Stimulated activated CD4-positive, alpha-beta T cell treated with anti-CD3 and anti-CD28 coated beads, Interleukin-12 subunit alpha, Interleukin-12 subunit beta, amount 100 ng/mL, for 48 hours (primary cell): Measurements from ENCODE around the gene MRTFB.

Source experiments
- DNase-seq, 3 donors: peaks; one replicate each; pipeline ENCODE4 v3.0.0-alpha.2; 2020; ENCODE audit warnings: low read depth in 2 of 3, low spot score in 1 of 3

Gene MRTFB

DNA sequence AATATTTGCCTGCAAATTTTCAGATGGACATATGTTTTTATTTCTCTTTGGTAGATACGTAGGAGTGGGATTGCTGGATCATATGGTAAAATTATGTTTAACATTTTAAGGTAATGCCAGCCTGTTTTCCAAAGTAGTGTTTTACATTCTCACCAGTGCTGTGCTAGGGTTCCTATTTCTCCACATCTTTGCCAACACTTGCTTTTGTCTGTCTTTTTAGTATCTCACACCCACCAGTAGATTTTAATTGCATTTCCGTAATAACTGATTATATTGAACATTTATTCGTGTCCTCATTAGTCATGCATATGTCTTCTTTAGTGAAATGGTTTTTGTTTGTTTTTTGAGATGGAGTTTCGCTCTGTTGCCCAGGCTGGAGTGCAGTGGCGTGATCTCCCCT lies 58.4 kb downstream of the MRTFB start:
- DNase-seq: no peak

DNA sequence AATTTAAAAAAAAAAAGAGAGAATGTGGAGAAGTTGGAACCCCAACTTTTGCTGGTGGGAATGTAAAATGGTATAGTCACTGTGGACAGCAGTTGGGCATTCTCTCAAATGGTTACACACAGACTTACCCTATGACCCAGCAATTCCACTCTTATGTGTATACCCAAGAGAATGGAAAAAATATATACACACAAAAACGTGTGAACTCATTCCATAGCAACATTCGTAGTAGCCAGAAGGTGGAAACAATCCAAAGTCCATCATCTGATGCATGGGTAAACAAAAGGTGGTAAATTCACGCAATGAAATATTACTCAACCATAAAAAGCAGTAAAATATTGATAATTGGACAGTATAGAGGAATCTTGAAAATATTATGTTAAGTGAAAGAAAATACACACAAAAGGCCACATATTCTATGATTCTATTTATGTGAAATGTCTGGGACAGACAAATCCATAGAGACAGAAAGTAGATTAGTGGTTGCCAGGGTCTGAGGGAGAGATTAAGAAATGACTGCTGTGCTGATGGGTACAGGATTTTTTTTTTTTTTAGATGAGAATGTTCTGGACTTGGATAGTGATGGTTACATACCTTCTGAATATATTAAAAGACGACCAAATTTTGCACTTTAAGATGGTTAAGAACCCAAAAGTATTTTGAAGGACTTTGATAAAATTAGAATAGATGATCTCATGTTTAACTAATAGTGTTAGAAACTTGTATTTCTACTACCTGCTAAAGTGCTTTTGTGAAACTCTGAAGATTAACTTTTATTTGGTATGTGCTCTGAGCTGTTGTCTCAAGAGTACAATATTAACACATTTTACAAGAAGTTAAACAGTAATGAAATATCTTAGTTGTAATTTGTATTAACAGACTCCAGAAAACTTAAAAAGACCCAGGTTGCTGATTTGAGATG lies 60.9 kb downstream of the MRTFB start:
- no peak for DNase-seq

DNA sequence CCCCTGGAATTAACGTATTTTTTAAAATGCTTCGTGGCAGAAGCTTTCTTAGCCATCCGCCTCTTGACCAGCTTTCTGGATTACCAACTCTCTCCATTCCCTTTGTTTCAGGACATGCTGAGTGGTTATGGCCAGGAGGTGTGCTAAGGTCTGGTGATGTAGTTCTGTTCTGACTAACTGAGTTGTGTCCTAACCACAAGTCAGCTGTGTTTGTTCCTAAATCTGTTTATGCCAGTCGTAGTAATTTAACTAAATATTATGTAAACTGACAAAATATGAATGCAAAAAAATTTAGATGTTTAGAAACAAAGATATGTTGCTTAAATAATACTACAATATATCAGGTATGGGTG lies 61.6 kb downstream of the MRTFB start:
- DNase-seq: no peak

DNA sequence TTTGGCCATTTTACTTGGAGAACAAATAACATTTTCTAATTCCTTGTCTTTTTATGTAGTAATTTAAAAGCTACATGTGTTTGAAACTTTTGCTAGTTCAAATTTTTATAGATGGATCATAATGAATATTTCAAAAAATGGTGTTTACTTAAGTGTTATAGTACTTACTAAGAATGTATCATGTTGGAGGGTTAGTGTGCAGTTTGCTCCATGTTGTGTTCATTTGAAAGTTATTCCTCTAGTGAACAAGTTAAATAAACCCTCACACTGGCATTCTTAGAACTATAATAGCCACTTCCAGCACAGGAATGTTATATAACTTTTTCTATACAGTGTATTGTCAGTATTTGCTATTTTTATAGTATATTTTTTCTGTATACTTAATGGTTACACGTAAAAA lies 62.8 kb downstream of the MRTFB start:
- DNase-seq: no peak

DNA sequence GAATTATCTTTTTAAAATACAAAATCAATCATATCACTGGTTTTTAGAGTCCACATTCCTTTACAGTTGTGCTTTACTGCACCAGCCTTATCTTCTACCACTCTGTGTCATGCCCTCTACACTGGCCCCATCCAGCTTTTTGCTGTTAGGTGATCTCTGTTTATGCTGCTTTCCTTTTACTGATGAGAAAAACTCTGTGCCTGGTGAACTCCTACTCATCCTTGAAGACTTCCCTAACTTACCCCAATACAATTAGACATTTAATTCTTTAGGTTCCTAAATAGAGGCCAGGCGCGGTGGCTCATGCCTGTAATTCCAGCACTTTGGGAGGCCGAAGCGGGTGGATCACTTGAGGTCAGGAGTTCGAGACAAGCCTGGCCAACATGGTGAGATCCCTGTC lies 64.6 kb downstream of the MRTFB start:
- DNase-seq: no peak

DNA sequence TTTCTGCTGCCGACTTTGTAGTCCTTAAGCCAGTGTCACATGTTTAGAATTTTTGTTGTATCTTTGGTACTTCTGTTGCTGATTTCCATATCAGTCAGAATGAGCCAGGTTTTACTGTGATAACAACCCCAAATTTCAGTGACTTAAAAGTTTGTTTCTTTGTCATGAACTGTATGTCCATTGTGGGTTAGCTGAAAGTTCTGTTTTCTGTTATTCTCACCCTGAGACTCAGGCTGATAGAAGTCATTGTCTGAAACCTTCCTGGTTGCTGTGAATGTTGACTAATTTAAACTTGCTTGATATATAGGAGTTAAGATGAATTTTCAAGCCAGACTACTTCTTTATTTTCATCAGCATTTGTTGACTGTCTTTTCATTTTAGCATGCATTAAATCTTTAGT lies 68.8 kb downstream of the MRTFB start:
- no peak for DNase-seq

DNA sequence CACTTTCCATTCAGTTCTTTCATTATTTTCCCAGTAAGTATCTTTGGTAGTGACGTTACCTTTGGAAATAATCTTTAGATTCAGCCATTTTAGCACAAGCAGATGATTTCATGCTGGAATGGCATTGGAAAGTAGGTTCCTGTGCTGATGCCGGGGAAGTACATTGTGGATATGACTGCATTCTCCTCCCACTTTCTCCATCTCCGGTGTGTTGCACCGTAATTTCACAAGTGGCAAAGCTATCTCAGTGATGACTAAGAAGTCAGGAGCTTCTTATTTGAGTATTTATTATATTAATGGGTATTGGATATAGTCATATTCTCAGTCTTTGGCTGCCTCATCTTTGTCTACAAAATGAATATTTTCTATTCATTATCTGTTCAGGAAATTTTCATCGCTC lies 69.8 kb downstream of the MRTFB start:
- DNase-seq: no peak

DNA sequence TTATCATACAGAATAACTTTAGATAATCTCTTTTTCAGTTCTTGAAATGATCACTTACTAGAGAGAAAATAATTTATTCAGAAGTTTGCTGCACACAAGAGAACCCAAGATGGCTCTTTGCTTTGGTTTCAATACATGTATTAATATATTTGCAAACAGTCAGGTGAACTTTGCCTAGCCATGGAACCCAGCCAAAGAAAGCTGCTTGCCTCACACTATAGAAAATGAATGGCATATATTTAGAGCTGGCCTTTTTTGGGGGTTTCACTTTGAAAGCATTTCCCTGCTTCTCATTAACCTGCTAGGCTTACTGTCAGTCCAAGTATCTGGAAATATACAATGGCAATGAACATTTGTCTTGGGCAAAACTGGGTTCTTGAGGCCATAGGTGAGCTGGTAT lies 75.3 kb downstream of the MRTFB start:
- DNase-seq: no peak

DNA sequence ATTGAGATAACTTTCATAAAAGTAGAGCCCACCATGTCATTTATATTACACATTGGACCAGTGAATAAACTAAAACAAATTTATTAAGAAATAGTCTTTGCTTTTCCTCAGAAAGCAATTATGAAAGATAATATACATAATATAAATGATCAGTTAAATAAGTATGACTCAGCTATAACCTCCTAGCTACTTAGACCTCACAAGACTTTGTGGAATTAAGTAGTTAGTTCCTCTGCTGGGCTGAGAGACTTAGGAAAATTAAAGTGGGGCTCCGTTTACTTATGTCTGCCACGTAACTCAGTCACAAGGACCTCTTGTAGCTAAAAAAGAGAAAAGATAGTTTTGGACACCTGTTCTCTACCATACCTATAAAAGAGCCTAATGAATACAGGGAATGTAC lies 76.9 kb downstream of the MRTFB start:
- no peak for DNase-seq

DNA sequence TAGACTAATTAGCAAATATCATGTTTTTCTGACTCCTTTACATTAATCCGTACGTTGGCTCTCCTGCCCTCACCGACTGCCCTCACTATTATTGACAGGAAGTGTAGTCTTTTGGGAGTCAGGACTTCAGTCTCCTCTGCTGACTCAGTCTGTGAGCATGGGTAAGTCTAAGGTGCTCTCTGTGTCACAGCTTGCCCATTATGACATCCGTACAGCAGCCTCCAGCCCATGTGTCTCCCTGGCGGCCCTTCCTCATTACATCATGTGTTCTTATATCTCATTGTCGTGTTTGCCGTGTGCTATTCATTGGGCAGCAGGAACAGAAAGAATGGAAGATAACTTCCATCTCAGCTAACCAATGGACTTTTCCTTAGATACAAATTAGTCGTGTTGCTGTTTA lies 77.5 kb downstream of the MRTFB start:
- no peak for DNase-seq

DNA sequence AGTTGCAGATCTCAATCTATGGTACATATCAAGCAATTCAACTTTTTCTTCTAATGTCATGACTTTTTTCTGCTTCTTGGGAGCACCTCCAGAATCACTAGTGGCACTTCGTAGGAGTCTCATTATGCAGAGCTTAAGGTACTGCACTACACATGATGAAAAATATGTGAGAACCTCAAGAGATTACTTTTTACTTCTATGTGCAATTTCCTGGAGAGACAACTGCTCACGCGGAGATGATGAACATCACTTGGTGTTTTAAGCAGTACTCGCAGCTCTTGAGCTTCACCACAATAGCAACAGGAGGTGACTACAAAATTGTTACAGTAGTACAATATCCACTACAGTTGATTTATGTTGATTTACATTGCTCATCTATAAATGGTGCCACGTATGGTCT lies 79.7 kb downstream of the MRTFB start:
- DNase-seq: no peak

DNA sequence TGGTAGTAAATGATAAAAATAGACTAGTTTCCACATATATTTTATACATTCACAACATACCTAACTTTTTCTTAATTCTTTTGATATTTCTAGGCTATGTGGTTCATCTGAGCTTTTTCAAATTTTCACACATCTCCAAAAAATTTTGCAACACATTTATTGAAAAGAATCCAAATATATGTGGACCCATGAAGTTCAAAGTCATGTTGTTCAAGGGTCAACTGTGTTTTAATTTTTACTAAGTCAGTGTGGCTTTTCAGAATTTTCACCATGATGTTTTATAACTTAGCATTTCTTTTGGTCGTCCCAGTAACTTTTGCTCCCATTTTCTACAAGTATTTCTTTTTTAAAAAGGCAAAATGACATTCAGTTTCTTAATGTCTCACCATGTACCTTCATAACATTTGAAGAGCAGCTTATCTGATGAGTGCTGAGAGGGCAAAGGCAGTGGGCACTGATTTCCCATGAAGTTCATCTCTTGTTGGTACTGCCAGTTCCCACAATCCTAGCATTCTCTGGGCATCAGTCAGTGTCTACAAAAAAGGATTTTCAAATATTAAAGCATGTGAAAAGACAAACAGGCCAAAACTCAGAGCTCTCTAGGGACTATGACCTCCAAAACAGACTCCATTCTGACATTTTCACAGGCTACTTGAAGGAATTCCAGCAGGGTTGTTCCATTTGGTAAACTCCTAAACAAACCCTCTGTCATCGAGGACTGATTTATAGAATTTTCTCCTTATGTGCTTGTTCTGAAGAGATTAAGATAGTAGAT lies 80.3 kb downstream of the MRTFB start:
- DNase-seq: no peak

DNA sequence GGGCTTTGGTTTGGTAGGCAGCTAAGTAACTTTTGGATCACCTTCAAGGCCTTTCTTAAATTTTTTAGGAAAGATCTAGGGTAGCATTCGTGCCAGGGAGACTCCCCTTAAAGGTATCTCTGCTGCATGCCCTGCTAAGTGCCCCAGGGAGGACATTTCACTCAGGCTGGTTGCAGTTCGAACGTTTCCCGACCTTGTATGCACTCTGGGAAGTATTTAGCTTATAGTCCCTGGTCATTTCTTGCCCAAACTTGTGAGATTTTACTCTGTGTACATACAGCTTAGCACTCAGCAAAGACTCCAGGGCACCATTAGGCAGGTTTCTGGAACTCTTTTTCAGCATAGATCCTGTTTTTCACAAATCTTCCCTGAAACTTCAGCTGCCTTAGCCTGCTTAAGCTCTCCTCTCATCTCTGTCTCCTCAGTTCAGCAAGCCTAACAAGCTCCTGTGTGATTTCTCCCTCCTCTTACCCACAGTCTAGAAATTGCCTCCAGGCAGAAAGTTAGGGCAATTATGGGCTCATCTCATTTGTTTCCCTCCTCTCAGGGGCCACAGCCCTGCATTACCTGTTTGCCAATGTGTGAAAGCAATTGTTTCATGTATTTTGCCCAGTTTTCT lies 84.6 kb downstream of the MRTFB start:
- no peak for DNase-seq

DNA sequence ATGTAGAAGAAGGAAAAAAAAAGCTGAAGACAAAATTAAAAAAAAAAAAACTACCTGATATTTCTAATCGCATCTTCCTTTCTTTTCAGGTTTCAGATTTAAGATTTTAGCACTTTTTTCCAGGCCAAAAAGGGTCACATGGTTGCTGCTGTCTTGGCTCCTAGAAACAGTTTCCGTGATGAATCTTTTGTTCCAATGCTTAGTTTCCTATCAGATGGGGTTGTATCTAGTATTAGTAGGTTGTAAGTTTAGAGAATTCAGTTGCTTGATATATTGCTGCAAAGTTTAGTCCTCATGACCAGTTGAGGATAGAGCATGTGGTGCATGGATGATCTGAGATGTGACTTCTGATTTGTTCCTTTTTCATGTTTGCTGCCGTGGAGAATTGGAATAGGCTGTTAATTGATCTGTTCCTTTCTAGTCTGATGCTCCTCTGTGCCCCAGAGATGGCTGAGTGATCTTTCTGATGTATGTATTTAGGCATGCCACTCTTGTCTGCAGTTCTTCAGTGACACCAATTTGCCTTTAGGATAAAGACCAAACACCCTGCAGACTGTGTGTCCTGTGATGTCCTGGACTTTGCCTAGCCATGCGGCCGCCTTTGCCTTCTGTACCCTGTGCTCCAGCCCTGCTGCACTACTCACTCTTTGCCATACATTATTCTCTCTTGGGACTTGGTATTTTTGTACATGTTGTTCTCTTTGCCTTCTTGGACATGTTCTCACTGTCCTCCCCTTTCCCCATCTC lies 94.0 kb downstream of the MRTFB start:
- no peak for DNase-seq

DNA sequence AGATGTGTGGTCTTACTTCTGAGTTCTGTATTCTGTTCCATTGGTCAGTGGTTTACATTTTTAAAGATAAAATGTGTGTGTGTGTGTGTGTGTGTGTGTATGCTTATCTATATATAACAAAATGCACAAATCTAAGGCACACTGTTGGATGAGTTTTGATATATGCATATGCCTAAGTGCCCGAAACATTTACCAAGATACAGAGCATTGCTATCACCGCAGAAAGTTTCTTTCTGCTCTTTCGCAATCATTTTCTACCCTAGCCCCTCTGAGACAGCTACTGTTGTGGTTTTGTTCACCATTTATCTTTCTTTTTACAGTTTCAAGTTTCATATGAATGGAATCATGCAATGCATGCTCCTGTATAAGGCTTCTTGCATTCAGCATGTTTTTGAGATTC lies 97.0 kb downstream of the MRTFB start:
- no peak for DNase-seq

DNA sequence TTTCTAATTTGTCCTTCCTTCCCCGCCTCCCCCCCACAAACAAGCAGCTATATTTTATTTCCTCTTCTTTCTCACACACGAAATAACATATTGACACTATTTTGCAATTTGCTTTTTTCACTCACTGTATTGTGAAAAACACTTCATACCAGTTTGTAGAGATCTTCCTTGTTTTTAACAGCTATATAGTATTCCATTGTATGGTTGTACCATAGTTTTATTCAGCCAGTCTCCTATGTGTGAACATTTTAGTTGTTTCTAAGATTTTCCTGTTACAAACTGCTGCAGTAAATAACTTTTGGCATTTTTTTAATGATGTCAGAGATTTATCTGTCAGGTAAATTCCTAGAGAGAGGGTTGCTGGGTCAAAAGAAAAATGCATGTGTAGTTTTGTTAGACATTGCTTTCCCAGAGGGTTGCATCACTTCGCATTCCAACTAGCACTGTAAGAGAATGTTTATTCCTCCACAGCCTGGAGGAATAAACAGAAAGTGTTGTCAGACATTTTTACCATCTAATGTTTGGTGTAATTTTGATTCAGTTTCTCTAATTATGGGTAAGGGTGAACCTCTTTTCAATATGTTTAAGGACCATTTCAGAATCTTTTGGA lies 101.2 kb downstream of the MRTFB start:
- DNase-seq: no peak

DNA sequence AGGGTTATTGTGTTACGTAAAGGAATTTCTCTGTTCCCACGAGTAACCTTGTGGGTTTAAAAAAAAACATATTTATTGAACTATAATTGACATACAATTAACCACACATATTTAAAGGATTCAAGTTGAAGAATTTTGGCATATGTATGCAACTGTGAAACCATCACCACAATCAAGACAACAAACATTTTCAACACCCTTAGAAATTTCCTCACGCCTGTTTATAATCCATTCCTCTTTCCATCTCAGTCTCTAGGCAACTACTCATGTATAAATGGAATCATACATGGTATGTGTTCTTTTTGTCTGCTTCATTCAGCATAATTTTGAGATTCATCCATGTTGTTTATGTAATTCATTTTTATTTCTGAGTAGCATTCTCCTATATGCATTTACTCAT lies 104.0 kb downstream of the MRTFB start:
- DNase-seq: no peak

DNA sequence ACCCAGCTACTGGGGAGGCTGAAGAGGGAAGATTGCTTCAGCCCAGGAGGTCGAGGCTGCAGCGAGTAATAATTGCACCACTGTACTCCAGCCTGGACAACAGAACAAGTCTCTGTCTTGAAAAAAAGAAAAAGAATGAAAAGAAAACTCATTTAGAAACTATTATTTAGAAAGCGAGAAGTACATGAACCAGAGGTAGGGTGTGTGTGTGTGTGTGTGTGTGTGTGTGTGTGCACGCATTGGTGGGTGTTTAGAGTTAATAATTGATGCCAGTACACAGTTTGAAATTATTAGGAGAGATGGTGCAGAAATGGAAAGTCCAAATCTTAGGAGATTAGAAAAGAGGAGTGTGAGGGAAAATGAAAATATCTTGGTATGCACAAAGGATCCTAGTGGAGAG lies 106.6 kb downstream of the MRTFB start:
- no peak for DNase-seq

DNA sequence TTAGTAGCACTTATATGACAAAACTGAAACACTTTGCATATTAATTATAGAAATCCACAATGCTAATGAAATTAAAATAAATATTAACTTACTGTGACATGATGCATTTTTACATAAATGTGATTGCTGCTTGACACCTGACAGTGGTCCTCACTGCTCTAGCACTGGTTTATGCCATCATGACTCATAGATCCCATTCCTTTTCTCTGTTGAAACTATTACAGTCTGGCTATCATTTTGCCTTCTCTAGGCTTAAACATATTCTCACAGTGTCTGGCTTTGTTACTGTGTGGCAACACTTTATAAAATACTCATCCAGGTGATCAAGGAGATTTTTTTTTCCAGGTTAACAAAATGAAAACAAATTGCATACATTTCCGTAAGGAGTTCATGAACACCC lies 108.0 kb downstream of the MRTFB start:
- DNase-seq: no peak

DNA sequence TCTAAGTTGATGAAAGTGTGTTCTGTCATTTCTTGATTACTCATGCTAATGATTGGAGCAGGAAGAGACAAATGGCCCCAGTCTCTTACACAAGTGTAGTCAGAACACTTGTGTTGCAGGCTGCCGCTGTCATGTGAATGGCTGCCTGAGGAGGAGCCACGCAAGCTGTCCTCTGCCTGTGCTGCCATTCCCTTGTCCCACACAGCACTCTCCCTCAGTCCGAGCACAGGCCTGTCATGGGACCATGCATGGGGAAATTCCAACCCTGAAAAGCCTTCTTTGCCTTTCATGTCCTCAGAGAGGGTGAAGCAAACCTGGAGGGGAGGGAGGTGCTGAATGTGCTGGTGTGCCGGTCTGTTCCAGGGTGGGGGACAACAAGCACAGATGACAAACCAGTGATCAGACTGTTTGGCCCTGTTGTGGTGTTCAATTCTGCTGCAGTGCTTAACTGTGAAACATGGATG lies 109.4 kb downstream of the MRTFB start:
- DNase-seq: no peak
